Measurements from ENCODE around the gene RBM17. TPM values are rescaled to one million over a fixed set of nuclear protein-coding genes. Genes with fewer than 3 reads are reported as not detected.

RBM17 gene
- polyA plus RNA-seq, 4 donors: 133 to 204 (median 149) TPM

DNA sequence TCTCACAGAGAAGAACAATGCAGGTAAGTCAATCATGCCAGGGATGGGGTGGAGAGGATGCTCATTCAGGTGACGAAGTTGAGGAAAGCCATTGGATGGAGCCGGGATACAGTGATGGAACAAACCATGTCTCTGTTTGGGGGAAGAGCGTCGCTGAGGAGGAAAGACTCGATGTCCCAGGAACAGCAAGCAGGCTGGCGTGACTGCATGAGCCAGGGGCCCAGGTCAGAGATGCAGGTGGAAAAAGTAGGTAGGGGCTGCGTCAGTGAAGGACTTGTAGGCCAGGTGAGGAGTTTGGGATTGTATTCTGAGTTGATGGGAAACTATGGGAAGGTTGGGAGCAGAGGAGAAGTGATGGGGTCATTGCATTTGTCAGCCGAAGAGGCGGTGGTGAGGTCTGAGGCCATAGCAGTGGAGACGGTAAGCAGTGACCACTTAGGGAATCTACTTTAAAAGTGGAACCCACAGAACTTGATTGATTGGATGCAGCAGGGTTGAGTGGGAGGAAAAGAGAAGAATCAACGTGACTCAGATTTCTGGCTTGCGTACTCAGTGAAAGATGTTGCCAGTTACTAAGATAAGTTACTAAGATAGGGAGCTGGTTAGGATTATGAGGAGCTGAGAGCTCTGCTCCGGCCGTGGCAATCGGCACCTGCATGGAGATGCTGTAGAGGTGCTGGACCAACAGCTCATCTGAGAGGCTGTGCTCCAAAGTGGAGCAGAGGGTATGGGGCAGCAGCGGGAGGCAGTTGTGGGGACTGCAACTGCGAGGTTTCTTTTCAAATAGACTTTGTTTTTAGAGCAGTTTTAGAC lies 14.1 kb upstream of the RBM17 start:
- DNase-seq (ENCODE audit: low read depth in 4 of 4, low spot score in 3 of 4): no peak

DNA sequence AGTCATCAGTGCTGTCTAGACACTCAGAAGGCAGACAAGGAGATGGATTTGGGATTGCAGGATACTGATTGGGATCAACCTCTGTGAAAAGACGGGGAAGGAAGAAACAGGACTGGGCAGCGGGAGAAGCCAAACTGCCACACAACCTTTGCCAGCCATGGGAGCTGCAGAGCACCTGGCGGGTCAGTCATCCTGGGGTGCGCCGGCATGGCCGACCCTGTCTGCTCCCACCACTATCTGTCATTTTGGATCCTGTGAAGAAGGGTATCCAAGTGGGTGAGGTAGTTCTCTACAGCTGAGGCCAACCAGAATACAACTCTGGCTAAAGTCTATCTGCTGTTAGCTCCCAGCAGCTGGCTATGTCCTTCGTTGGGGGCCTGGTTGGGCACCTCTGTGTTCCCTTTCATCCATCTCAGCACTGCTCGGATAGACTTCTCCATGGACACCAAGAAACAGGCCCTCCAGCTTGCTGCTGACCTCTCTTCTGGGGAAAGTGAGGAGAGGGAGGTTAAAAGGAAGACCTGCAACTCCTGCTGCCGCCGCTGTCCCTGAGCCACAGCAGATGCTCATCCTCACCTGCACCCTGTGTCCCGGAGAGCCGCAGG lies 11.7 kb upstream of the RBM17 start:
- no peak for DNase-seq (ENCODE audit: low read depth in 4 of 4, low spot score in 3 of 4)

DNA sequence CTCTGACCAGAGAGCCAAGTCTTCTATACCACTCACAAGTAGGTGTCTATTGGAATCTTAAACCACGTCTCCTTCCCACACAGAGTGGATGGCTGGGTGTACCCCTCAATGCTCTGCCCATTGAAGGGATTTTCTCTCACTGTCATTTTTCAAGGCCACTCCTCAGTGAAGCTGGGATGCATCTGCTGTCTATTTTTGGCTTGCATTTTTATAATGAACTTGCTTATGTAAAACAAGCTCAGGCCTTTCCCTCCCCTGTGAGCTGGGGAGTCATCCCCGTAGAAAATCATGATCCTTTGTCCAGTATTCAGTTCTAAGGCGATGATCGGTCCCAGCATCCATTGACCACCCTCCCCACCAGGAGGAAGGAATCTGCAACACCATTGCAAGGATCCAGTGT lies 9.8 kb upstream of the RBM17 start:
- DNase-seq (ENCODE audit: low read depth in 4 of 4, low spot score in 3 of 4): no peak

DNA sequence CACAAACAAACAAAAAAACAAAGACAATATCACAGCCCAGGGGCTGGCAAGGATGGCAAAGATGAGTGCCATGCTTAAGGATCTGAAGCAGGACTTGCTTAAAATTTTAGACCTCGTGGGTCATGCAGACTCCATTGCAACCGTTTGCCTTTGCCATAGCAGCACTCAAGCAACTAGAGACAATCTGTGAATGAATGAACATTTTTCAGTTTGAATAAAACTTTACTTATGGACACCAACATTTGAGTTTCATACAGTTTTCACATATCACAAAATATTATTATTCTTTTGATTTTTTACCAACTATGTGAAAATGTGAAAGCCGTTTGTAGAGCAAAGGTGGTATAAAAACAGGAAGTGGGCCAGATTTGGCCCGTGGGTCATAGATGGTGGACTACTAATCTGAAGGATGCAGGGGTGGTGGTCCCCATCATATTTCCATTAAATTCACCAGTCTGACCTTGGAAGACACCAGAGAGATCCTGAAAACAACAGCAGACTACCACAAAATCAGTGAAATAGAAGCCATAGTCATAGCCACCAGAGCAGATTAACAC lies 8.3 kb upstream of the RBM17 start:
- no peak for DNase-seq (ENCODE audit: low read depth in 4 of 4, low spot score in 3 of 4)

DNA sequence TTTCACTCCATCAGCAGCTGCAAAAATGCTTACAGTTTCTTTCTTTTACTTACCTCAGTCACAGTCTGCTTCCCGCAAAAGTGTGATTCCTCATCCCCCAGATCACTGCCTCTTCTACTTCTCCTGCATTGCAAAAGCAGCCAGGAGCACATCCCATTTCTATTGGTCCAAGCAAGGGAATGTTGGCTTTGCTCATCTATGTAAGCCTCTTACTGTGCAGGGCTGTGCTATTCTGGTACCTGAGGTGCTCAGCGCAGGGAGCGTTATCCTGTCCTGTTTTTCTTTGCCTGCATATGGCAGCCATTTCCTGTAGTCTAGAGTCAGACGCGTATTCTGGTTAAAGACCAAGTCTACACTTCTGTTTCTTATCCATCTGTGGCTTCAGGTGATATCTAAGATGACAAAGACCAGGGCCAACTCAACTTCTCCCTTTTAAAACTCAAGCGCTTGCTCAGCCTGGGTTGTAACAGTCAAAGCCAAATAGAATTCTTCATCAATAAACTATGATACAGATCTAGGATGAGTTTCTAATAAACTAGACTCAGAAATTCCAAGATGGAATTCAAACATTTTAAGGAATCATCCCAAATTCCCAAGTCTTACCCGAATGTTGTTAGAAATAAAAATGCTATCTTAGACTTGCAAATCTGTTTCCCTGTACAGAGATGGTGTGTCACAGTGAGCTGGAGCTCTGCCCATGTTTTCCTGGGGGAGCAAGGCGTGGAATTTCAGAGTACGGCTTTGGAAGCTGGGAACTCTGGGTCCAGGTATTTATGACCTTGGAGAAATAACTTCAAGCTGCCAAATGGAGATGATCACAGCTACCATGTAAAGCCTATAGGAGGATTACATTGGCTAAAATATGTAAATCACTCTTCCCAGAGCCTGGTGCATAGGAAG lies 6.1 kb upstream of the RBM17 start:
- DNase-seq (ENCODE audit: low read depth in 4 of 4, low spot score in 3 of 4): no peak

DNA sequence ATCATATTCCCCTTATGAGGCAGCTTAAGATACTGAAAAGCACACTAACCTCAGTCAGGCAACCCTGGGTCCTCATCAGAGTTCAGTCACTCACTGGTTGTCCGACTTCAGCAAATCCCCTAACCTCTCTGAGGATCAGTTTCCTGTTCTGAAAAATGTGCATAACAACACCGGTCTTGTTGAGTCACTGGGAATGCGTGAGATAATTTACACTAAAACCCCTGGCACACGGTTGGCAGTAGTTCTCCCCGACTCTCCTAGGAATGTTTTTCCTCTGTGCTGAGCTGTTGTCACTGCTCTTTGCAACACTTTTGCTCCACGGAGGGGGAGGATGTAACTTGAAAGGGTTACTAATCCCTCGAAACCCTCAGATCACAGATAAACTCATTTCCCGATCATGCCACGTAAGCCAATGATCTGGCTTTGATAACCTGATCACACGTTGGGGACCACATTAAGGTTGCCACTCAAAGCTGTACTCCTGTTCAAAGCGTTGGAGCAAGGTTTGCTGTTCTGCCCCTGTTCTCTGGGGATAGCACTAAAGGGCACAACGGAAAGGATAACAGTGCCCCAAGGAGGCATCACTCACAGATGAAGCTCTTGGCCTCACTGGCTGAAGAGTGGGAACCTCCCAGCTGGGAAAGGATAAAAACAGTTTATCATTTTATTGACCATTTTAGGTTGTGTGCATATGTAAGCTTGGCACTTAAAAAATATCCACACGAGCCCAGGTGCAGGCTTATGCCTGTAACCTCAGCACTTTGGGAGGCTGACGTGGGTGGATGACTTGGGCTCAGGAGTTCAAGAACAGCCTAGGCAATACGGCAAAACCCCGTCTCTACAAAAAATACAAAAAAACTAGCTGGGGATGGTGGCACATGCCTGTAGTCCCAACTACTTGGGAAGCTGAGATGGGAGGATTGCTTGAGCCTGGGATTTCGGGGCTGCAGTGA lies 5.0 kb upstream of the RBM17 start:
- DNase-seq (ENCODE audit: low read depth in 4 of 4, low spot score in 3 of 4): no peak

DNA sequence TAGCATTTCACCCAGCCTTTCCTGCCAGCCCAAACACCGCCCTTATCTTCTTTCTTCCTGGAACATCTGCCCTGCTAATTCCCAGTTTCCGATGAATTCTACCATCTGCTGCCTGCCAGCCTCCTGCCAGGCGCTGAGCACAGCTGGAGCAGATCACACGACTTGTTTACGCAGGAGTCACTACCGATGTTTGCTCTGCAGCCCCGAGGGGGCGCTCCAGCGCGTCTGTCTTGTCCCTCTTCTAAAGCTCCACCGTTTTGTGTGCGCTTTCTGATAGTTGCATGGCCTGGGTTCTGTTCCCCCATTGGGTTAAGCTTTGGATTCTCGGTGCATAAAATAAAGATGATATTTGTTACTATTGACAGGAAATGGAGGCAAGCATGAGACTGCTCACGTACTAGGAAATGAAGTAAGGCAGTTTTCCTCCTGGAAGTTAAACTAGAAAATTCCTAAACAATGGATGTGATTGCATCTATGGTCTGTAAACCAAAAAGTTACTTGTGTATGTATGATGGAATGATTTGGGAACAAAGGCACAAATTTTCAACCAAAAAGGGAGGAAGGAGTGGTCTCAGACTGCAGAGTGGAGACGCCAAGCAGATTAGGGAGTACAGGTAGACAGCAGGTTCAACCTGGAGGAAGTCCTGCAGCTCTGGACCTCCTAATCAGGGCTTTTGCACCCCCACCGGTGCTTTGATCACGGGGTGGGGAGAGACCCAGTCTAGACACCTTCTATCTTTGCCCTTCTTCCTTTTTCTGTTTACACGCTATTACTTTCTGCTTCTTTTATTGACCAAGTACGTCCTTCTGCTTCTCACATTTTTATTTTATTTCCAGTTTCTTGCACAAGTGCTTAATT lies 2.2 kb upstream of the RBM17 start:
- peak; percentile 70 to 80 (median 76) for DNase-seq (ENCODE audit: low read depth in 4 of 4, low spot score in 3 of 4)

DNA sequence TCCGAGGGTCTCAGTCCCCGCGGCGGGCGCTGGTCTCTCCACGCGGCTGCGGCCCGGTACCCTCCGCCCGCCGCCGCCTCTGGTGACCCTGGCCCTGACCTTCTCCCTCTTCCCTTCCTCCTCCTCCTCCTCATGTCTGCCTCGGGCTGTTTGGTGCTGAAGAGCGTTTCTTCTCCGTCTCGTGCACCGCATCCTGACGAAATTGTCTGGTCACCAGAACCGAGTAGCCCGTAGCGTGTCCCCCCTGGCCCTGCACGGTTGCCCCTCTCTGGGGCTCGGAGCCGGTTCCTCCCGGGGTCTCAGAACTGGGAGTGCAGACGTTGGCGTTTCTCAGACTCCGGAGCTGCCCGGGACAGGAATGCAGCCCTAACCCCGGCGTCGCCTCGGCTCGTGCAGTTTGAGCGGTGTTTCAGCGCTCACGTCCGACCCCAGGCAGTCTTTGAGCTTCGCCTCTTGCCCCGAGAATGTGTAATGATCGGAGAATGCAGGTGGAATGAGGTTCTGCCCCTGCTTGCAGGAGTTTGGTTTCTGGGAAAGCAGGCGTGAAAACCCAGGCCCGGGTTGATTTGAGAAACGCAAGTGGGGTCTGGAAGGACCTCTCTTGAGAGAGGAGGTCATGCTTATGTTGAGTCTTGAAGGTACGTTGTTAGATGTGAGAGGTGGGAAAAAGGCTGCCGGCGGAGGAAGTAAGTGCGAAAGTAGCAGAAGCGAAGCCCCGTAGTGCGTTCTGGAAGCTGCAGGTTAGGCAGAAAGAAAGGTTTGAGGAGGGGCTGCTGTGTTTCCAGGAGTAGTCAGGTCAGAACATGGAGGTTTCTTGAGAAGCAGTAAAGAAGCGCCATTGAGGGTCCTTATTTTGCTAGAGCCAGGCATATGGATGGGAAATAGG lies 743 bp downstream of the RBM17 start:
- DNase-seq (ENCODE audit: low read depth in 4 of 4, low spot score in 3 of 4): no peak

DNA sequence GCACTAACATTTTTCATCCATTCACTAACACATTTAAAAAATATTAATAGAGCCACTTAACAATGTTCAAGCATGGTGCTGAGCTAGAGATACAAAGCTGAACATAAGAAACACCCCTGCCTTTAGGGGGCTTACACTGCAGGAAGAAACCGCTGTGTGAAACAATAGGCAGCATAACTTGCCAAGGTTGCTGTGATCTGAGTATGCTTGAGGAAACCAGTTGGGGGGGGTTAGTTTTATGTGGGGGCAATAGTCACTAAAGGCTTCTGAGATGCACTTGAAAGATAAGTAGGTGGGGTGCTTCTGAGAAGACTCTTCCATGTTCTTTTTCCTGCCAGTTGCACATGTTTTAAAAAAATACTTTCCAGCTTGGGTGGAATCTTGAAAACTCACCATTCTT lies 2.8 kb downstream of the RBM17 start:
- no peak for DNase-seq (ENCODE audit: low read depth in 4 of 4, low spot score in 3 of 4)

DNA sequence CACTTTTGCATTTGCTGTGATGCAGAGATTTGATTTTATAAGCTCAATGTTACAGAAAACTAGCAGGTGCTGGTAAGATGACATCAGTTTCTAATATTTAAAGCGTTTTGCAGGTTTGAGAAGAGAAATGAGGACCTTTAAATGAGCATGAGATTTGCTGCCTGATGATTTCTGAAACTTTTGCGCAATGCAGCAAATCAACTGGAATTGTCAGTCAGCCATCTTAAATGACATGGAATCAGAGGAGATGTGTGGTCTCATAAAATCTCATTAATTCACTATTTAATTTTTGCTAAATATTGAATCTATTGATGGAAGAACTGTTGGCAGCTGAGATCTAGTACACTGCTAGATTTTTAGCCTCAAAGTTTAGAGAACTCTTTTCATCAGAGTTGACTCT lies 3.9 kb downstream of the RBM17 start:
- DNase-seq (ENCODE audit: low read depth in 4 of 4, low spot score in 3 of 4): no peak

DNA sequence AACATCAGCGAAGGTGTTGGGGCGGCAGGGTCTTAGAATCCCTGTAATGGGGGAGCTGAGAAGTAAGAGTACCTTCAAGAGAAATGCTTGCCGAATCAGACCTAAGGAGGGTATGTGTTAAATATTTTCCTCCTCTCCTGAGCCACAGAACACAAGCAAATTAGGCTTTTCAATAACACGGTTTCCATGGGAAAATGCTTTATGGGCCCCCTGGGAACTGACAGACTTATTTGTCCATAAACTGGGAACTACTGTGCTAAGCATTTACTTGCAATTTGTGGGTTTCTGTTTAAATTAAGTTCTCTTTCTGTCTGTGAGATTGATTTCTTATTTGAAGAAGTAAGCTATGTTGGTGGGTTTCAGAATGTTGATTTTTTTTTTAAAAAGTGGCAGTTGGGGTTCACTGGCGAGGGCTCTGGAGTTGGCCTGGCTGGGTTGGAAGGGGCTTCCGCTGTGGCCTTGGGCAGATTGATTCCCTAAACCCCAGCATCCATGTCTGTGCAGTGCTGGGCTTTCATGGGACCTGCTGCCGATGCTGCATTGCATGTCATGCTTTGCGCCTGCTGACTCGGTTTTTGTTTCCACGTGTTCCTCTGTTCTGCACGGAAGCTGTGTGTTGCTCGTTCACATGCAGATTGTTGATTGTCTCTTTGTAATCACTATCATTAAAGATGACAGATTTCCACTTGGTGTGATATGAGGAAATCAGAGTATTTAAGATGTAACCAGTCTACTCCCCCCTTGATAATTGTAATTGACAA lies 7.2 kb downstream of the RBM17 start:
- DNase-seq (ENCODE audit: low read depth in 4 of 4, low spot score in 3 of 4): no peak

DNA sequence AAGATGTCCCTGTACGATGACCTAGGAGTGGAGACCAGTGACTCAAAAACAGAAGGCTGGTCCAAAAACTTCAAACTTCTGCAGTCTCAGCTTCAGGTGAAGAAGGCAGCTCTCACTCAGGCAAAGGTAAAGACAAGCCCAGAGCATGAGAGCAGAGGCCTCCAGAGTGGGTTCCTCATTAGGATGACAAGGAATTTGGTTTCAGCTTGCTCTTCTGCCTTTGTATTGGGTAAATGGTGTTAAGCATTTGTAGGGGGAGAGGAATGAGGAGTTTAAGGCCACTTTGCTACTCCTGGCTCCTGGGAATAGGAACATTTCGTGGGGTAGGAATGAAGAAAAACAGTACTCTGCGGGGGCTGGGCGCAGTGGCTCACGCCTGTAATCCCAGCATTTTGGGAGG lies 8.2 kb downstream of the RBM17 start:
- no peak for DNase-seq (ENCODE audit: low read depth in 4 of 4, low spot score in 3 of 4)

DNA sequence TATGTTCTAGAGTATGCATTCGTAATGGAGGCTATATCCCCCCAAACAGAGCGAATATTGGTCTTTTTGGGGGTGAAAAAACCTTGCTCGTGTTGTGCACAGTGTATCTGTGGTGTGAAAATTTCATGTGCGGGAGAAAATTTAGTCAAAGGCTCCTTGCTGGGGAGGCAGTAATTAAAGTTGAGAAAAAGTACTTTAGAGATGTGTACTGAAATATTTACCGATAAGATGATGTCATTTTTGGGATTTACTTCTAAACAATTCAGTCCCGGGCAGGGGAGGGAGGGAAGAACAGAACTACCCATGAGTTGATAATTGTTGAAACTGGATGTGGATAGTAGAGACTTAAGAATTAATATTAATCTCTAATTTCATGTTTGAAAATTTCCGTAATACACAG lies 9.3 kb downstream of the RBM17 start:
- DNase-seq (ENCODE audit: low read depth in 4 of 4, low spot score in 3 of 4): no peak

DNA sequence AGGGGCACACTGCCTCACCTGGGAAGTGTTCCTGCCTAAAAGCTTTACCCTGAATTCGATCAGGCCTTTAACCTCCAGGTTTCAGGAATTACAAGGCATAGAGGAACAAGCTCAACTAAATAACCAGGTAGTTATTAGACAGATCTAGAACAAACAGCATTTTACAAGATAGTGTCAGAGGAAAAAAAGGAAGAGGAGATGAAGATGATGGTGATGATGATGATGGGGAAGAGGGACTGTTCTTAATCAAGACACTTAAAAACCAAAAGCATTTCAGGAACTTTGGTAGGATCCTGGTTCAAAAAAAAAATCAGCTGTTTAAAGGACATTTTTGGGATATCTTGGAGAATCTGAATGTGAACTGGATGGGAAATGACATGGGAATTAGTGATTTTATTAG lies 11.5 kb downstream of the RBM17 start:
- no peak for DNase-seq (ENCODE audit: low read depth in 4 of 4, low spot score in 3 of 4)

DNA sequence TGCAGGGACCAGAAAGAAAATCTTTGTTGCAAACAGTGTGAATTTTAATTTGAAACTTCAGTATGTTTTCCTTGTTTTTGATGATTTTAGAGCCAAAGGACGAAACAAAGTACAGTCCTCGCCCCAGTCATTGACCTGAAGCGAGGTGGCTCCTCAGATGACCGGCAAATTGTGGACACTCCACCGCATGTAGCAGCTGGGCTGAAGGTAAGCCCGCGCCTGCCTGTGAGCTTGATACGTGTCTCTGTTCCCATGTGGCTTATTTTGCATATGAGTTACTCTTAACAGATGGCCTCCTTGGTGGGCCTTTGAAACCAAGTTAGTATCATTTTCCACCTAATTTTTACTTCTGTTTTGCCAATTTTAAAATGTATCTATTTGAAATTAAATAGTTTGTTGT lies 12.3 kb downstream of the RBM17 start:
- no peak for DNase-seq (ENCODE audit: low read depth in 4 of 4, low spot score in 3 of 4)

DNA sequence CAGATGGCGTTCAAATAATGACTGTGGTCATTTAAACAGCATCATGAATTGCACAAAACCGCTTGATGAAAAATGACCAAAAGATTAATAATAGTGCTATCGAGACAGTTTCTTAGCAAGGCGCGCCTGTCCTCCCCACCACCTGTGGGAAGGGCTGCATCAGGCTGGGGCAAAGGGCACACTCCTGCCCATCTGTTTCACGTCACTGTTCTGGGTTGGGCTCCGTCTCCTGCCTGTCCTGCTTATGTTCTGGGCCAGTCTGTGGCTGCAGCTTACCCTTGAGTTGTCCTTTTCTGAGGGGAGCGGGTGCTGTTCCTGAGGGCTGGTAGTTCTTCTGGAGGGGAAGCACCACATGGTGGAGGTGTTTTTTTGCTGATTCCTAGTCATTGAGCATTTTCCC lies 13.3 kb downstream of the RBM17 start:
- DNase-seq (ENCODE audit: low read depth in 4 of 4, low spot score in 3 of 4): no peak

DNA sequence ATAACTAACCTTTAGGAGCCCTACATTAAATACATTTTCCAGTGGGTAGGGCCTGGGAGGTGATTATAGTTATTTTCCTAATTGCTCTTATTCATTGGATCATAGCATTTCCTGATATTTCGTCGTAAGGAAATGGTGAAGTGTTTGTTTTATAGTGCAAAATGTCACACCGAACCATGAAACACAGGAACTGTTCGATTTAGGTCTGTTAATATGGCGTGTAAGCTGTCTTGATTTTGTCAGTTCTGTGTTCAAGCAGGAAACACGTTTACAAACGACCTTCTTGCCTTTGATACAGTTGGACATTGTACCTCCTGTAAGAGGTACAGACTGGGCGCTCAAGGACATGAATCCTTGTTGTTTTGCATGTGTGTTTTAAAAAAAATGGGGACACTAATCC lies 14.8 kb downstream of the RBM17 start:
- no peak for DNase-seq (ENCODE audit: low read depth in 4 of 4, low spot score in 3 of 4)

Measured in left renal pelvis (tissue), 4 donors.